NCI-H2196 treated with DMSO at 0.1 percent for 48 hours (cell line): ENCODE results near the gene SPIN2B.
A peak's percentile ranks its signal among the peaks of the same experiment; 100 is the strongest.
"Not testable (repeated sequence)": the region's sequence is repeated elsewhere in the genome, so short reads cannot be mapped to it uniquely, and the experiment has no call there.

ENCODE experiments used
- DNase-seq: peaks from one replicate; lab custom pipeline; 2025; ENCODE audit not compliant: unreplicated experiment; lab: John Stamatoyannopoulos, UW

The SPIN2B gene

GRCh38 chrX:57121162-57121755 lies at the start of gene SPIN2B:
TSS of gene SPIN2B (minus strand) at chrX:57121548.
- peak; percentile 16 for DNase-seq

- peak; percentile 2 for DNase-seq
These were observed 35.2 kb upstream of the SPIN2B start for GRCh38 chrX:57156397-57157049.

- DNase-seq, result no peak
These were observed 33.8 kb upstream of the SPIN2B start for GRCh38 chrX:57155171-57155570.

- DNase-seq, result not testable (repeated sequence)
These were observed 30.9 kb upstream of the SPIN2B start for GRCh38 chrX:57152222-57152621.

GRCh38 chrX:57138674-57139073 lies 17.3 kb upstream of the SPIN2B start:
- DNase-seq, result no peak

GRCh38 chrX:57137501-57137900 lies 16.2 kb upstream of the SPIN2B start:
- DNase-seq, result peak; percentile 2

- DNase-seq, result peak; percentile 12
These were observed 15.7 kb upstream of the SPIN2B start, which contains the start of gene SPIN2A for GRCh38 chrX:57137073-57137472. TSS of gene SPIN2A (minus strand) at chrX:57137397. CDS start at chrX:57136597, 800 bp downstream.

- DNase-seq, result not testable (repeated sequence)
These were observed 15.2 kb upstream of the SPIN2B start for GRCh38 chrX:57136589-57136988.

- DNase-seq, result no peak
These were observed 13.9 kb upstream of the SPIN2B start for GRCh38 chrX:57135287-57135686.

GRCh38 chrX:57134702-57135101 lies 13.4 kb upstream of the SPIN2B start:
- no peak for DNase-seq

- no peak for DNase-seq
These were observed 12.4 kb upstream of the SPIN2B start for GRCh38 chrX:57133706-57134105.

- not testable (repeated sequence) for DNase-seq
These were observed 11.9 kb upstream of the SPIN2B start for GRCh38 chrX:57133284-57133683.

GRCh38 chrX:57132046-57132445 lies 10.7 kb upstream of the SPIN2B start:
- no peak for DNase-seq

- no peak for DNase-seq
These were observed 468 bp upstream of the SPIN2B start for GRCh38 chrX:57121816-57122215.

GRCh38 chrX:57120619-57121161 lies 658 bp downstream of the SPIN2B start:
- not testable (repeated sequence) for DNase-seq

GRCh38 chrX:57119416-57119815 lies 1.9 kb downstream of the SPIN2B start:
- DNase-seq, result no peak

GRCh38 chrX:57117566-57117965 lies 3.8 kb downstream of the SPIN2B start:
- not testable (repeated sequence) for DNase-seq

GRCh38 chrX:57104921-57105398 lies 16.4 kb downstream of the SPIN2B start:
- no peak for DNase-seq

GRCh38 chrX:57104406-57104805 lies 16.9 kb downstream of the SPIN2B start:
- no peak for DNase-seq

GRCh38 chrX:57103489-57103888 lies 17.9 kb downstream of the SPIN2B start:
- no peak for DNase-seq

- DNase-seq, result not testable (repeated sequence)
These were observed 18.4 kb downstream of the SPIN2B start for GRCh38 chrX:57102918-57103317.

- DNase-seq, result no peak
These were observed 38.2 kb downstream of the SPIN2B start for GRCh38 chrX:57083143-57083542.
